Activated CD8-positive, alpha-beta T cell treated with anti-CD3 and anti-CD28 coated beads for 36 hours (primary cell): Measurements from ENCODE around the gene BHLHE40. TPM values are rescaled to one million over a fixed set of nuclear protein-coding genes. Genes with fewer than 3 reads are reported as not detected.
A peak's percentile ranks its signal among the peaks of the same experiment; 100 is the strongest.

Source experiments
- ATAC-seq: fragments of 200-7000 bp; cut with Tn5 transposase; one replicate; pipeline ENCODE4 v1.10.0; 2021; ENCODE audit warnings: mild to moderate bottlenecking, moderate library complexity
- CTCF ChIA-PET: fragments of 350-600 bp; sonication (Branson Sonifier 250); formaldehyde crosslinking; loops from one replicate; lab custom pipeline; 2021; ENCODE audit warnings: antibody characterized with exemption; lab: Charles Lee
- POLR2A ChIA-PET: fragments of 350-600 bp; sonication (Branson Sonifier 250); formaldehyde crosslinking; loops from one replicate; lab custom pipeline; 2021; ENCODE audit warnings: antibody characterized with exemption; lab: Charles Lee
- DNase-seq: peaks from one replicate; pipeline ENCODE4 v3.0.0-alpha.2; 2020
- H3K27ac Mint-ChIP-seq: one replicate; pipeline ENCODE4 v1.8.0; 2021; ENCODE audit warnings: mild to moderate bottlenecking, mixed read lengths
- H3K27me3 Mint-ChIP-seq: one replicate; pipeline ENCODE4 v1.8.0; 2021; ENCODE audit warnings: mixed read lengths
- H3K36me3 Mint-ChIP-seq: one replicate; pipeline ENCODE4 v1.8.0; 2021; ENCODE audit warnings: low read depth, mixed read lengths
- H3K4me1 Mint-ChIP-seq: one replicate; pipeline ENCODE4 v1.8.0; 2021; ENCODE audit warnings: low read depth, mixed read lengths
- H3K4me3 Mint-ChIP-seq: one replicate; pipeline ENCODE4 v1.8.0; 2021; ENCODE audit warnings: mild to moderate bottlenecking, moderate library complexity, mixed read lengths
- H3K9me3 Mint-ChIP-seq: one replicate; pipeline ENCODE4 v1.8.0; 2021; ENCODE audit warnings: mixed read lengths
- intact Hi-C: fragments of 100-400 bp; cut with micrococcal nuclease; formaldehyde crosslinking; loops from one replicate; pipeline ENCODE4 v1.10.0; 2022
- total RNA-seq, 2 experiments: library from RNA; stranded (reverse); gene quantifications; one replicate each; pipeline ENCODE4 v1.2.3, GENCODE V29; 2021
- TF ChIP-seq, protein P1 (sequence below): fragments of 200-600 bp; IDR thresholded peaks from one replicate; pipeline ENCODE4 v1.8.0; 2022; ENCODE audit warnings: antibody characterized with exemption, mild to moderate bottlenecking

BHLHE40 gene
- total RNA-seq, 2 experiments from 2014 or later: 456 to 470 TPM

DNA sequence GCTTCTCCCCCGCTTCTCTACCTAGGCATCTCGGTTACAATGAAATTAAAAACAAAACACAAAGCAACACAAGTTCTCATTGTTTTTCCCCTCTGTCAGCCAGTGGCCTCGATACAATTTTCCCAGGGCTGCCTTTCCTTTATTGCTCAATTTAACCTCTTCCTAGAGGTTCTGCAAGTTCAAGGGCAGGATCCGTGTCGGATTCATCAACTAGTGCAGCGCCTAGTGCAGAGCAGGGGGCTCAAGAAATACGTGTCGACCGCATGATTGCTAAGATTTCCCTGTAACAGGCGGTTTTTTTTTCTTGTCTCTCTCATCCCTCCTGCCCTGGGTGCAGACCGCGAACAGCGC, 1.4 kb upstream of the BHLHE40 start:
- Mint-ChIP-seq H3K27me3 (no peaks in the 10 kb centered on the region), H3K4me3 (peak overlapping the region; percentile 92), H3K27ac (peak overlapping the region; percentile 96), H3K9me3 (no peaks in the 10 kb centered on the region), H3K4me1 (peaks cover 32% of the 10 kb centered on the region), H3K36me3 (peaks cover 38% of the 10 kb centered on the region)
- ChIA-PET POLR2A (interaction anchor here (0.6 to 13.9 kb wide), 31 partner anchors 9 to 268 kb away, joined by 3 to 434 read pairs (median 4); no protein-coding TSS in a partner anchor), CTCF (interaction anchor here (1.7 to 12.3 kb wide), 9 partner anchors 45 to 267 kb away, joined by 4 to 148 read pairs (median 26); partner anchors contain the start of gene ARL8B)
- ATAC-seq (no peak), DNase-seq (peak; percentile 67)
- intact Hi-C loops: loop anchor here (1.0 to 5.0 kb wide), 6 partner anchors 51 to 257 kb away; no protein-coding TSS in a partner anchor
- TF ChIP-seq, protein P1, sequence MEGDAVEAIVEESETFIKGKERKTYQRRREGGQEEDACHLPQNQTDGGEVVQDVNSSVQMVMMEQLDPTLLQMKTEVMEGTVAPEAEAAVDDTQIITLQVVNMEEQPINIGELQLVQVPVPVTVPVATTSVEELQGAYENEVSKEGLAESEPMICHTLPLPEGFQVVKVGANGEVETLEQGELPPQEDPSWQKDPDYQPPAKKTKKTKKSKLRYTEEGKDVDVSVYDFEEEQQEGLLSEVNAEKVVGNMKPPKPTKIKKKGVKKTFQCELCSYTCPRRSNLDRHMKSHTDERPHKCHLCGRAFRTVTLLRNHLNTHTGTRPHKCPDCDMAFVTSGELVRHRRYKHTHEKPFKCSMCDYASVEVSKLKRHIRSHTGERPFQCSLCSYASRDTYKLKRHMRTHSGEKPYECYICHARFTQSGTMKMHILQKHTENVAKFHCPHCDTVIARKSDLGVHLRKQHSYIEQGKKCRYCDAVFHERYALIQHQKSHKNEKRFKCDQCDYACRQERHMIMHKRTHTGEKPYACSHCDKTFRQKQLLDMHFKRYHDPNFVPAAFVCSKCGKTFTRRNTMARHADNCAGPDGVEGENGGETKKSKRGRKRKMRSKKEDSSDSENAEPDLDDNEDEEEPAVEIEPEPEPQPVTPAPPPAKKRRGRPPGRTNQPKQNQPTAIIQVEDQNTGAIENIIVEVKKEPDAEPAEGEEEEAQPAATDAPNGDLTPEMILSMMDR: no peak

DNA sequence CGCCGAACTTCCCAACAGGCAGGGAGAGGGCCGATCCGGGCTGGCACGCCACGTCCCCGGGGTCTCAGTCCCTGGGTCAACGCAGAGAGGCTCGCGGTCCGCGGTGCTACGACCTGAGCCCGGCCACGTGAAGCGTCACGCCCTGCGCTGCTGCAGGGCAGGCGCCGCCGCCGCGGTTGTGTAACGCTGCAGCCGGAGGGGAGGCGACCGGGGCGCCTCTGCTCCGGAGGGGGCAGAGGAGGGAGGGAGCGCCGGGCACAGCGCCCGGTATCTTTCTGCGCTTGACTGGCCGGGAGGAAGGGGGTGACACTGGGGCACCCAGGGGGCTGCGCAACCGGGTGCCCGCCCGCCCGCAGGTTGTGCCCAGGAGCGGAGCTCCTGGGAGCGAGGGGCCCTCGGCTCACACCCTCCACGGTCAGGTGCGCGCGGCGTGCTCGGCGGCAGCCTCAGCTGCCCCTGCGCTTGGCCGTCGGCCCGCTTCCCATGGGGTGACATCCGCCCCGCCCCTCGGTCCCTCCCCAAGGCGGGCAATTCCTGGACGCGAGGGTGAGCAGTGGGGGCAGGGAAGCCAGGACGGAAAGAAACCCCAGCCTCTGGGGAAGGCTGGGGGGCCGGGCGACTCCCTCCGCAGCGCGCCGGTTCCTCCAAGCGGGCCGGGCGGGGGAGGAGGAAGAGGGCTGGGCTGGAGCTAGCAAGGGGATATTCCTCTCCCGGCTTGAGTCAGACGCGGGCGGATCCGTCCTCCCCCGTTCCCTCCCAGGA, 852 bp upstream of the BHLHE40 start:
- peak overlapping the region; percentile 96 for H3K27ac Mint-ChIP-seq
- no peaks in the 10 kb centered on the region for H3K27me3 Mint-ChIP-seq
- DNase-seq (peak; percentile 98), ATAC-seq (peak; percentile 57)
- intact Hi-C loops: loop anchor here (5.0 kb wide), 3 partner anchors 51 to 241 kb away; no protein-coding TSS in a partner anchor
- peaks cover 41% of the 10 kb centered on the region for H3K36me3 Mint-ChIP-seq
- POLR2A ChIA-PET: interaction anchor here (0.8 to 13.9 kb wide), 36 partner anchors 8 to 268 kb away, joined by 3 to 434 read pairs (median 4); no protein-coding TSS in a partner anchor
- H3K9me3 Mint-ChIP-seq: no peaks in the 10 kb centered on the region
- CTCF ChIA-PET: interaction anchor here (0.9 to 12.3 kb wide), 12 partner anchors 9 to 268 kb away, joined by 3 to 148 read pairs (median 16); no protein-coding TSS in a partner anchor
- TF ChIP-seq, protein P1: no peak
- peak overlapping the region; percentile 92 for H3K4me3 Mint-ChIP-seq
- H3K4me1 Mint-ChIP-seq: peaks cover 34% of the 10 kb centered on the region

DNA sequence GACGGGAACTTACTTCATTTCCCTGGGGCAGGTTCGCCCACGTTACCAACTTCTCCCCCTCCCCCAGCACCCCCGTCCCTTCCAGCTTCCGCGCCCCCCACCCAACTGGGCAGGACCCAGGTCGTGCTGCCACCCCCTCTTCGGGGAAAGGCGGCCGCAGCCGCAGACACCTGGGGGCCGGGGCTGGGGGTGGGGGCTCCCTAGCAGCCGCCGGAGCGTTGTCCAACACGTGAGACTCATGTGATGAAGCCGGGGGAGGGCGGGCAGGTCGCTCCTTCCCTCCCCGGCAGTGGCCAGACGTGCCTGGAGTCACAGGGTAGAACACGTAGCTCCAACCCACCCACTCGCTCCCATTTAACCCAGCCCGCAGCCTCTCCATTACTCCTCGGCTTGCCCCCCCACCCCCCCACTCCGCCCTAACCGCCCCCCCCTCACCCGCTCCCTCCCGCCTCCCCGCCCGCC, 240 bp upstream of the BHLHE40 start:
- Mint-ChIP-seq H3K4me1 (peaks cover 38% of the 10 kb centered on the region), H3K27ac (peak overlapping the region; percentile 96), H3K9me3 (no peaks in the 10 kb centered on the region), H3K4me3 (peak overlapping the region; percentile 92), H3K27me3 (no peaks in the 10 kb centered on the region), H3K36me3 (peaks cover 47% of the 10 kb centered on the region)
- intact Hi-C loops: loop anchor here (5.0 kb wide), 3 partner anchors 52 to 242 kb away; no protein-coding TSS in a partner anchor
- CTCF ChIA-PET: interaction anchor here (0.9 to 12.3 kb wide), 19 partner anchors 8 to 268 kb away, joined by 3 to 148 read pairs (median 7); no protein-coding TSS in a partner anchor
- POLR2A ChIA-PET: interaction anchor here (0.8 to 13.9 kb wide), 30 partner anchors 14 to 258 kb away, joined by 3 to 434 read pairs (median 6); no protein-coding TSS in a partner anchor
- TF ChIP-seq, protein P1: no peak
- ATAC-seq (peak; percentile 53), DNase-seq (peak; percentile 99)

DNA sequence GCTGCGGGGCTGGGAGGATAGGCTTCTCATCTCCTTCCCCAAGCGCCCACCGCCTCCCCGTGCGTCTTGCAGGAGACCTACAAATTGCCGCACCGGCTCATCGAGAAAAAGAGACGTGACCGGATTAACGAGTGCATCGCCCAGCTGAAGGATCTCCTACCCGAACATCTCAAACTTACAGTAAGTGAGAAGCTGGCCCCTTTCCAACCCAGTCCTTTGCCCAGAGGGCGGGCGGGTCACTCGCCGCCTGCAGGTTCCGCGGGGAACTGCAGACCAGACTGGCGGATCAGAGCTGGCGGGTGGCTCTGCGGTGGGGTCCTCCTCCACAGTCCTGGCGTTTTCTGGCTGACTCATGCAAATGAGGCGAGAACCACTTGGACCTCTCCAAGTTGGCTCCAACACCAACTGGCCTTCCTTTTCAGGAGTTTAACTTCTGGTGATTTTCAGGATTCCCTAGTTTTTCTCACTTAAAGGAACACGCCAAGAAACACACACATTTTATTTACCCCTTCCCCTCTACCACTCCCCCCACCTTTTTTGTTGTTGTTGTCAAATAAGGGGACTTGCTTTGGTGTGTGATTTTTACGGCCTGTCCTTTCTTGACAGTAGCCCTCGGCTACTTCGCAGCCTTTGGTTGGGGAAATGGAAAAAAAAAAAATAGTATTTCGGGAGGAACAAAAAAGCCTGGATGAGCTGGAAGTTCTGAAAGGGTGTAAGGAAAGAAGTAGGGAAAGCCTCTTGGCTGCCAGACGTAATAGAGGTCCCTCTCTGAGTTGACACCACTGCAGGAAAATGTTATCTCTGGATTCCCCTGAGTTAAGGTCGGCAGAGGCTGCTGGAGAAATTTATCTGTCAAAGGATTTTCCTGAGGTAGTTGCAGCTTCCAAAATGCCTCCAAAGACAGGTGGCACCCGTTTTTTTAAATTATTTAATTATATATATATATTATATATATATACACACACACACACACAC, 1.3 kb downstream of the BHLHE40 start:
- ATAC-seq (peak; percentile 10), DNase-seq (peak; percentile 95)
- Mint-ChIP-seq H3K4me3 (peak overlapping the region; percentile 92), H3K9me3 (no peaks in the 10 kb centered on the region), H3K27ac (peak overlapping the region; percentile 91), H3K36me3 (peaks cover 59% of the 10 kb centered on the region), H3K4me1 (peaks cover 45% of the 10 kb centered on the region), H3K27me3 (no peaks in the 10 kb centered on the region)
- CTCF ChIA-PET: interaction anchor here (0.6 to 12.3 kb wide), 35 partner anchors 11 to 270 kb away, joined by 3 to 148 read pairs (median 4); no protein-coding TSS in a partner anchor
- POLR2A ChIA-PET: interaction anchor here (0.6 to 13.9 kb wide), 25 partner anchors 13 to 269 kb away, joined by 3 to 434 read pairs (median 5); no protein-coding TSS in a partner anchor
- intact Hi-C loops: loop anchor here (1.0 to 5.0 kb wide), 3 partner anchors 42 to 212 kb away; no protein-coding TSS in a partner anchor
- TF ChIP-seq, protein P1: peak; percentile 93
